Stomach (tissue), 9 donors: ENCODE data around the gene CD28. TPM values are rescaled to one million over a fixed set of nuclear protein-coding genes. Genes with fewer than 3 reads are reported as not detected.

Source experiments
- DNase-seq, 2 donors: peaks; one replicate each; pipeline versions ENCODE4 v3.0.0 to v3.0.0-alpha.2; 2013 to 2019
- H3K27ac ChIP-seq, 5 donors: fragments of 200-600 bp in 4 of 5; sonication (generic) in 4 of 5; one replicate each; pipeline ENCODE4 v1.5.1; 2013 to 2019; ENCODE audit warnings: mild to moderate bottlenecking in 1 of 5, moderate library complexity in 1 of 5
- H3K27me3 ChIP-seq, 3 donors: fragments of 200-600 bp; sonication (generic); one replicate each; pipeline ENCODE4 v1.5.1; 2017 to 2019; ENCODE audit warnings: mixed run types in 1 of 3
- H3K36me3 ChIP-seq, 4 donors: fragments of 200-600 bp; sonication (generic); 1 replicate in 3 of 4; 2 replicates in 1 of 4; pipeline ENCODE4 v1.5.1; 2016 to 2019
- H3K4me1 ChIP-seq, 4 donors: fragments of 200-600 bp; sonication (generic); one replicate each; pipeline ENCODE4 v1.5.1; 2016 to 2019
- H3K4me3 ChIP-seq, 4 donors: fragments of 200-600 bp; sonication (generic) in 3 of 4; one replicate each; pipeline ENCODE4 v1.5.1; 2016 to 2019; ENCODE audit warnings: mild to moderate bottlenecking in 1 of 4
- H3K9me3 ChIP-seq, 4 donors: fragments of 200-600 bp; sonication (generic); one replicate each; pipeline ENCODE4 v1.5.1; 2016 to 2019
- EP300 ChIP-seq: sonication (generic); formaldehyde crosslinking; IDR thresholded peaks from one replicate; pipeline ENCODE4 v1.6.1; 2017; ENCODE audit warnings: antibody characterized with exemption
- POLR2A ChIP-seq, 4 donors: fragments of 450-650 bp; IDR thresholded peaks; one replicate each; pipeline ENCODE4 v1.6.1; 2016; ENCODE audit warnings: antibody characterized with exemption in 4 of 4, control low read depth in 2 of 4, mild to moderate bottlenecking in 1 of 4, moderate library complexity in 1 of 4
- POLR2AphosphoS5 ChIP-seq, 3 donors: sonication (generic); formaldehyde crosslinking; IDR thresholded peaks; one replicate each; pipeline ENCODE4 v1.6.1; 2016; ENCODE audit warnings: antibody characterized with exemption in 3 of 3
- WGBS, 5 donors: extraction: QIAGEN DNeasy Blood & Tissue Kit in 3 of 5; methylation state at CpG; one replicate each; pipeline versions ENCODE4 v1.1.5 to v1.1.7; 2013 to 2018; 5-methylcytosine and 5-hydroxymethylcytosine counted together
- intact Hi-C: fragments of 100-400 bp; cut with DNase I; formaldehyde crosslinking; loops from one replicate; pipeline ENCODE4 v1.15.1; 2023; ENCODE audit warnings: low total_unique reads
- polyA plus RNA-seq, 3 donors: library from polyadenylated mRNA; stranded (reverse); fragments of 200-250 nt; gene quantifications; one replicate each; pipeline ENCODE4 v1.2.3, GENCODE V29; 2013
- small RNA-seq, 4 donors: library from RNA; depleted of rRNA; stranded (forward); fragments of <200 nt; gene quantifications; one replicate each; pipeline ENCODE3, GENCODE V24; 2016
- total RNA-seq, 5 donors: library from RNA; depleted of rRNA; stranded (reverse); fragments of >200 nt; gene quantifications; one replicate each; pipeline versions ENCODE4 v1.1.0 to v1.2.3, GENCODE V29; 2014 to 2016
- TF ChIP-seq, protein P1 (sequence below), 7 experiments: fragments of 450-650 bp in 4 of 7; fragments of 200-600 bp in 3 of 7; sonication (generic) in 3 of 7; IDR thresholded peaks; one replicate each; pipeline ENCODE4 v1.5.1; 2016 to 2019; ENCODE audit warnings: antibody characterized with exemption in 7 of 7, control low read depth in 2 of 7, mild to moderate bottlenecking in 1 of 7
- donor health status: healthy with polysubstance abuse.
- donor health status: Bipolar disorder and iron deficiency.
- donor health status: healthy.

CD28 gene
- total and polyA plus RNA-seq, 8 donors = 0.15 to 4.4 (median 0.27) TPM; not detected in 2

DNA sequence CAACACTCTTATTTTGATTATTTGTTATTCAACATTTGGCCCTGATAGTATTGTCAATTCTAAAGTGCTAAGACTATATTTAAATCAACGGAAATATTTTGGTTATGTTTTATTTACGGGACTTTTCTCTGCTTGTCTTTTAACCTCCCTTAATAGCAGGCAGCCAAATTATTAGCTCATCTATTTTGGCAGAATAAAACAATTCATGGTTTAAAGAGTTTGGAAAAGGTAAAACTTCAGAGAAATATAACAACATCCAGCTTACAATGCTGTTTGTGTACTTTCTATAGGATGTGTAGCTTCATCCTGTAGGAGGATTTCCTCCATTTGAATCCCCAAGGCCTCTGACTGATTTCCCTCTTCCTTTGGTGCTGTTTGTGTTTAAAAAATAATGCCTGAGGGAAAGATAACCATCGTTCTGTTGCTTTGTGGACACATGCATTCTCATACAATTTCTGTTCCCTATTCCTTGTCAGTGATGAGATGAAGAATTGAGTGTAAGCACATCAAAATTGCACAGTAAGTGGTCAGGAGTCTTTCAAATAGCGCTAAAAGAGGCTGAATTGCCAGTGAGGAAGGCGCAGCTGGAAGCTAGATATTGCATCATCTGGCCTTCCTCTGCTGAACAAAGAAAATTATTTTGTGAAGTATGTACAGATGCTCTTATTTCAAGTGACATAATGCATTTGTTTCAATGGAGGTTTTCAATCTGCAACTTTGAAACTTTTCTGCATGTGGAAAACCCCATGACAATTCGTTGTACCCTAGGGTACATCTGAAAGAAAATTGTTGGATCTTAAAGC, 80.3 kb downstream of the CD28 start:
- no peaks in the 10 kb centered on the region for H3K27me3 ChIP-seq
- WGBS, 5 donors = 66 to 72% (median 68%) methylated on average over 6 of the region's 6 CpGs
- no peaks in the 10 kb centered on the region for H3K36me3 ChIP-seq
- TF ChIP-seq, protein P1, sequence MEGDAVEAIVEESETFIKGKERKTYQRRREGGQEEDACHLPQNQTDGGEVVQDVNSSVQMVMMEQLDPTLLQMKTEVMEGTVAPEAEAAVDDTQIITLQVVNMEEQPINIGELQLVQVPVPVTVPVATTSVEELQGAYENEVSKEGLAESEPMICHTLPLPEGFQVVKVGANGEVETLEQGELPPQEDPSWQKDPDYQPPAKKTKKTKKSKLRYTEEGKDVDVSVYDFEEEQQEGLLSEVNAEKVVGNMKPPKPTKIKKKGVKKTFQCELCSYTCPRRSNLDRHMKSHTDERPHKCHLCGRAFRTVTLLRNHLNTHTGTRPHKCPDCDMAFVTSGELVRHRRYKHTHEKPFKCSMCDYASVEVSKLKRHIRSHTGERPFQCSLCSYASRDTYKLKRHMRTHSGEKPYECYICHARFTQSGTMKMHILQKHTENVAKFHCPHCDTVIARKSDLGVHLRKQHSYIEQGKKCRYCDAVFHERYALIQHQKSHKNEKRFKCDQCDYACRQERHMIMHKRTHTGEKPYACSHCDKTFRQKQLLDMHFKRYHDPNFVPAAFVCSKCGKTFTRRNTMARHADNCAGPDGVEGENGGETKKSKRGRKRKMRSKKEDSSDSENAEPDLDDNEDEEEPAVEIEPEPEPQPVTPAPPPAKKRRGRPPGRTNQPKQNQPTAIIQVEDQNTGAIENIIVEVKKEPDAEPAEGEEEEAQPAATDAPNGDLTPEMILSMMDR (IDR thresholded peaks at IDR 0.05) = no peak
- peak in 1 of 3 donors; percentile 12 for TF ChIP-seq POLR2AphosphoS5 (IDR thresholded peaks at IDR 0.05)
- peak overlapping the region in 4 of 5 donors; percentile 32 to 57 (median 46) for H3K27ac ChIP-seq
- H3K9me3 ChIP-seq = no peaks in the 10 kb centered on the region
- DNase-seq = peak in 1 of 2 donors; percentile 71
- no peak overlapping the region for H3K4me3 ChIP-seq
- peaks cover 0 to 19% (median 14%) of the 10 kb centered on the region in 4 donors for H3K4me1 ChIP-seq
- intact Hi-C loops = no loop called here

DNA sequence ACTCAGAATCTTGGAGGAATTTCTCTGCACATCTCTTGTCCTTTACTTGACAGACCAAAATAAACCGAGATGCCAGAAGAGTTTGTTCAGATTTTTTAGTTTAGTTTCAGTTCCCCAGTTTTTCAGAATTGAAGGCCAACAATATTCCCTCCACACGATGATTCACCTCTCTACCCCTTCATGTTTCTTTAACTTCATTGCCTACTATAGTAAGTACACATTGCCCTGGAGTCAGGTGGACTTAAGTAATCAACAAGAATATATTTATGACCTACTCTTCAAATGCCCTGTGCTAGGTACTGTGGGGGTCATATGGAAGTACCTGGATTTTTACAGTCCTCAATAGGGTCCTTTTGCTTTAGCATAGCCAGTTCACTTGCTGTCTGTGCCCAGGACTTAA, 81.5 kb downstream of the CD28 start:
- WGBS, 5 donors = 68 to 72% (median 71%) methylated on average over 2 of the region's 2 CpGs
- H3K27ac ChIP-seq = peak overlapping the region in 2 of 5 donors; percentile 4 to 57
- no peak overlapping the region for H3K4me3 ChIP-seq
- no peaks in the 10 kb centered on the region for H3K36me3 ChIP-seq
- intact Hi-C loops = no loop called here
- peaks cover 0 to 9% (median 4%) of the 10 kb centered on the region in 4 donors for H3K4me1 ChIP-seq
- no peaks in the 10 kb centered on the region for H3K9me3 ChIP-seq
- TF ChIP-seq, protein P1 (IDR thresholded peaks at IDR 0.05) = no peak
- TF ChIP-seq POLR2A (IDR thresholded peaks at IDR 0.05) (no peak), EP300 (no peak), POLR2AphosphoS5 (IDR thresholded peaks at IDR 0.05) (no peak)
- no peaks in the 10 kb centered on the region for H3K27me3 ChIP-seq
- DNase-seq = no peak

Small RNAs within 50 kb of the gene (small RNA-seq; reads per million reads assigned to genes)
- gene AC125238.1 (0 reads per million in 4 donors), gene RNU6-474P (0 reads per million in 4 donors)

Other genes with a start within 250 kb of the CD28 start
- 1,000 to 10,000 TPM in 1 of 5 donors, 100 to 1,000 TPM in 1, 10 to 100 TPM in 2, 1 to 10 TPM in 1; 4.7 to 1,062 (median 44.6) TPM for gene RAPH1, start 171.3 kb upstream of the CD28 start, total RNA-seq
- gene RAPH1, start 171.3 kb upstream of the CD28 start, polyA plus RNA-seq = 1 to 10 TPM; 2.5 to 3.7 (median 3.5) TPM
- 1 to 10 TPM in 1 of 5 donors, not detected in 4; 2.0 TPM for gene CTLA4, start 161.1 kb downstream of the CD28 start, total RNA-seq
- 1 to 10 TPM in 1 of 3 donors, not detected in 2; 1.1 TPM for gene CTLA4, start 161.1 kb downstream of the CD28 start, polyA plus RNA-seq
- 1 to 10 TPM in 2 of 5 donors, under 1 TPM in 1, not detected in 2; 0.29 to 9.3 (median 1.5) TPM for gene ICOS, start 230.1 kb downstream of the CD28 start, total RNA-seq
- under 1 TPM in 2 of 3 donors, not detected in 1; 0.31 to 0.33 TPM for gene ICOS, start 230.1 kb downstream of the CD28 start, polyA plus RNA-seq